Endothelial cell of umbilical vein (primary cell): Measurements from ENCODE around the gene TYSND1. TPM values are rescaled to one million over a fixed set of nuclear protein-coding genes. Genes with fewer than 3 reads are reported as not detected.

Experiments used
- BruUV-seq: library from RNA; stranded (reverse); fragments of 400-500 nt; replicated peaks from 2 replicates; lab custom pipeline; 2021; lab: Mats Ljungman, UMichigan
- CTCF ChIA-PET: fragments of 300-600, 350-600 bp; sonication (Branson Sonifier 250); formaldehyde crosslinking; loops from one replicate; lab custom pipeline; 2021; ENCODE audit warnings: antibody characterized with exemption, inconsistent platforms; lab: Charles Lee
- POLR2A ChIA-PET: fragments of 300-600, 350-600 bp; sonication (Branson Sonifier 250); formaldehyde crosslinking; loops from one replicate; lab custom pipeline; 2021; ENCODE audit warnings: antibody characterized with exemption, inconsistent platforms; lab: Charles Lee
- DNase-seq: peaks from one replicate; pipeline ENCODE4 v3.0.0-alpha.2; 2011; ENCODE audit warnings: low read depth, low spot score
- FAIRE-seq: peaks from 2 replicates; lab custom pipeline; 2011; peaks lifted over from hg19 to GRCh38; lab: Jason Lieb, UNC
- H2AFZ ChIP-seq: 2 replicates; pipeline ENCODE4 v1.6.0; 2012; ENCODE audit warnings: low read depth, low read length, control low read depth, inconsistent platforms
- H3K27ac ChIP-seq: 2 replicates; pipeline ENCODE4 v1.5.1; 2011; ENCODE audit warnings: low read depth, mild to moderate bottlenecking, control low read depth, low read length, moderate library complexity; ENCODE audit not compliant: insufficient read depth
- H3K27me3 ChIP-seq, 2 experiments: 2 replicates each; pipeline versions ENCODE4 v1.6.0 to v1.6.1; 2011; ENCODE audit warnings: low read length in 2 of 2, mixed read lengths in 1 of 2; ENCODE audit not compliant: control insufficient read depth in 2 of 2, insufficient read depth in 2 of 2
- H3K36me3 ChIP-seq, 2 experiments: 2 replicates in 1 of 2; 3 replicates in 1 of 2; pipeline ENCODE4 v1.5.1; 2011; ENCODE audit warnings: low read length in 2 of 2, mild to moderate bottlenecking in 1 of 2, moderate library complexity in 1 of 2; ENCODE audit not compliant: control insufficient read depth in 2 of 2, insufficient read depth in 2 of 2; ENCODE audit errors: extremely low read depth in 1 of 2
- H3K4me1 ChIP-seq: 3 replicates; pipeline ENCODE4 v1.5.1; 2011; ENCODE audit warnings: mild to moderate bottlenecking, low read length; ENCODE audit not compliant: control insufficient read depth, insufficient read depth; ENCODE audit errors: extremely low read depth
- H3K4me2 ChIP-seq: 2 replicates; pipeline ENCODE4 v1.6.1; 2011; ENCODE audit warnings: low read length, control low read depth, mixed read lengths; ENCODE audit not compliant: insufficient read depth
- H3K4me3 ChIP-seq, 3 experiments: fragments of 200-600 bp in 1 of 3; sonication (generic), shearing (Covaris generic) in 1 of 3; replicated peaks in 1 of 3; 2 replicates each; pipeline ENCODE4 v1.5.1; 2011 to 2016; ENCODE audit warnings: control low read depth in 3 of 3, low read length in 3 of 3, mild to moderate bottlenecking in 2 of 3, inconsistent platforms in 1 of 3, low read depth in 1 of 3, moderate library complexity in 1 of 3; ENCODE audit not compliant: insufficient read depth in 1 of 3
- H3K79me2 ChIP-seq: 2 replicates; pipeline ENCODE4 v1.6.0; 2012; ENCODE audit warnings: low read length, inconsistent platforms; ENCODE audit not compliant: control insufficient read depth, insufficient read depth
- H3K9ac ChIP-seq: replicated peaks from 2 replicates; pipeline ENCODE3; 2011; ENCODE audit warnings: low read length, control low read depth; ENCODE audit not compliant: insufficient read depth; ENCODE audit errors: extremely low read depth
- H3K9me1 ChIP-seq: replicated peaks from 3 replicates; pipeline ENCODE4 v1.6.0; 2011; ENCODE audit warnings: mild to moderate bottlenecking, low read length; ENCODE audit not compliant: control insufficient read depth, insufficient read depth; ENCODE audit errors: extremely low read depth
- H3K9me3 ChIP-seq: replicated peaks from 2 replicates; pipeline ENCODE4 v1.5.1; 2012; ENCODE audit warnings: low read length, inconsistent platforms; ENCODE audit not compliant: control insufficient read depth, insufficient read depth
- H4K20me1 ChIP-seq: replicated peaks from 2 replicates; pipeline ENCODE3; 2011; ENCODE audit warnings: mild to moderate bottlenecking, low read length; ENCODE audit not compliant: control insufficient read depth, insufficient read depth; ENCODE audit errors: extremely low read depth
- EZH2 ChIP-seq: IDR thresholded peaks from 2 replicates; pipeline ENCODE4 v1.6.1; 2012; ENCODE audit warnings: borderline replicate concordance, low read depth, mild to moderate bottlenecking, moderate library complexity, low read length, inconsistent platforms; ENCODE audit not compliant: severe bottlenecking
- FOS ChIP-seq: IDR thresholded peaks from 2 replicates; pipeline ENCODE4 v1.6.1; 2011; ENCODE audit warnings: mild to moderate bottlenecking, low read length, moderate library complexity, borderline replicate concordance; ENCODE audit not compliant: insufficient read depth
- GATA2 ChIP-seq: IDR thresholded peaks from 2 replicates; pipeline ENCODE4 v1.7.0; 2011; ENCODE audit warnings: low read depth, mild to moderate bottlenecking, moderate library complexity, mixed read lengths, low read length; ENCODE audit not compliant: insufficient read length, insufficient read depth
- JUN ChIP-seq: IDR thresholded peaks from 2 replicates; pipeline ENCODE4 v1.6.1; 2011; ENCODE audit warnings: borderline replicate concordance, low read depth; ENCODE audit not compliant: insufficient read length, insufficient read depth
- MYC ChIP-seq: IDR thresholded peaks from one replicate; pipeline ENCODE4 v1.6.1; 2011; ENCODE audit warnings: mild to moderate bottlenecking, low read depth, low read length
- POLR2A ChIP-seq: IDR thresholded peaks from 2 replicates; pipeline ENCODE4 v1.6.1; 2012; ENCODE audit warnings: low read depth, mild to moderate bottlenecking, control low read depth, low read length
- POLR2AphosphoS5 ChIP-seq: IDR thresholded peaks from 2 replicates; pipeline ENCODE4 v1.6.1; 2012; ENCODE audit warnings: low read depth, mild to moderate bottlenecking, control low read depth, low read length, moderate library complexity; ENCODE audit not compliant: insufficient read depth
- dilution Hi-C: fragments of 300-500 bp; cut with MboI; formaldehyde crosslinking; loops from one replicate; pipeline ENCODE4 v1.15.0; 2019; ENCODE audit warnings: low sequenced_read_pairs; ENCODE audit not compliant: extremely low pct_ligation_motif_present
- intact Hi-C: fragments of 100-400 bp; cut with micrococcal nuclease; formaldehyde crosslinking; loops from one replicate; pipeline ENCODE4 v1.10.0; 2022
- polyA plus RNA-seq, 4 experiments: library from polyadenylated mRNA; depleted of rRNA in 3 of 4; stranded (reverse) in 3 of 4; unstranded in 1 of 4; fragments of >200 nt; gene quantifications; 2 replicates each; pipeline versions ENCODE4 v1.2.1 to v1.2.3, GENCODE V29; 2011 to 2012; ENCODE audit warnings: missing spikeins in 1 of 4
- total RNA-seq: library from RNA; stranded (reverse); gene quantifications from 2 replicates; pipeline ENCODE4 v1.2.3, GENCODE V29; 2021
- TF ChIP-seq, protein P1 (sequence below): IDR thresholded peaks from 2 replicates; pipeline ENCODE4 v1.6.1; 2011; ENCODE audit not compliant: insufficient read depth, insufficient read length
- TF ChIP-seq, protein P2 (sequence below), 2 donors: IDR thresholded peaks; 1 replicate in 1 of 2; 2 replicates in 1 of 2; pipeline ENCODE4 v1.5.1; 2011; ENCODE audit warnings: low read length in 2 of 2, mild to moderate bottlenecking in 2 of 2, moderate library complexity in 2 of 2, control low read depth in 1 of 2, inconsistent platforms in 1 of 2, low read depth in 1 of 2; ENCODE audit not compliant: insufficient read depth in 1 of 2; ENCODE audit errors: extremely low read depth in 1 of 2

The TYSND1 gene
- total and polyA plus RNA-seq, 2 donors (not counting 3 experiments of a cell fraction or from before 2014, with no cell fraction given): 5.1 to 7.8 TPM

DNA sequence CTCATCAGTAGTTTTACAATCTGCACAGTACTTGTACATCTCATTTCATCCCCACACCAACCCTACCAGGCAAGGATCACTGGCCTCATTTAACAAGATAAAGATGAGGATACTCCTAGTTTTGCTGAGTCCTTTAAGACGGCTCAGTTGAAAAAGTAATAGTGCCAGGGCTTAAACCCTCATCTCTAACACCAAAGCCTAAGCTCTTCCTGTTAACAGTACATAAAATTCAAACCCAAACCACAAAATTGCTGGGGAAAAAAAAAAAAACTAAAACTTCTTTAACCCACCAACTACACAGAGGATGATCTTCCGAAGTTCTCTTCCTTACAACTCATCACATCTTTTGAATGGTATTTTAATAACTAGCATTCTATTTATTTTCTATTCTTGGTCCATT lies 22.5 kb upstream of the TYSND1 start:
- DNase-seq (no peak), FAIRE-seq (no peak)
- ChIA-PET POLR2A (no interaction called here), CTCF (interaction anchor here (1.0 to 1.1 kb wide), 2 partner anchors 23 to 41 kb away, joined by 3 to 9 read pairs; partner anchors contain the start of gene TYSND1)
- Histone ChIP-seq H3K4me2 (peak overlapping the region; percentile 94), H3K9me3 (no peaks in the 10 kb centered on the region), H3K4me1 (peaks cover 15% of the 10 kb centered on the region), H3K27me3 (no peaks in the 10 kb centered on the region), H3K9ac (peak overlapping the region; percentile 98), H3K27ac (no peak overlapping the region), H3K4me3 (peak overlapping the region in 2 of 3 experiments; percentile 85 to 96), H2AFZ (no peak overlapping the region), H3K36me3 (peaks cover 2 to 10% of the 10 kb centered on the region in 2 experiments), H4K20me1 (no peaks in the 10 kb centered on the region), H3K79me2 (peaks cover 61% of the 10 kb centered on the region), H3K9me1 (no peaks in the 10 kb centered on the region)
- no TSS peak for BruUV-seq
- dilution Hi-C loops (no loop called here), intact Hi-C loops (no loop called here)
- TF ChIP-seq FOS (no peak), GATA2 (no peak), POLR2AphosphoS5 (no peak), EZH2 (no peak), POLR2A (no peak), JUN (no peak), MYC (no peak)
- TF ChIP-seq, protein P1, sequence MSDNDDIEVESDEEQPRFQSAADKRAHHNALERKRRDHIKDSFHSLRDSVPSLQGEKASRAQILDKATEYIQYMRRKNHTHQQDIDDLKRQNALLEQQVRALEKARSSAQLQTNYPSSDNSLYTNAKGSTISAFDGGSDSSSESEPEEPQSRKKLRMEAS: no peak
- TF ChIP-seq, protein P2, sequence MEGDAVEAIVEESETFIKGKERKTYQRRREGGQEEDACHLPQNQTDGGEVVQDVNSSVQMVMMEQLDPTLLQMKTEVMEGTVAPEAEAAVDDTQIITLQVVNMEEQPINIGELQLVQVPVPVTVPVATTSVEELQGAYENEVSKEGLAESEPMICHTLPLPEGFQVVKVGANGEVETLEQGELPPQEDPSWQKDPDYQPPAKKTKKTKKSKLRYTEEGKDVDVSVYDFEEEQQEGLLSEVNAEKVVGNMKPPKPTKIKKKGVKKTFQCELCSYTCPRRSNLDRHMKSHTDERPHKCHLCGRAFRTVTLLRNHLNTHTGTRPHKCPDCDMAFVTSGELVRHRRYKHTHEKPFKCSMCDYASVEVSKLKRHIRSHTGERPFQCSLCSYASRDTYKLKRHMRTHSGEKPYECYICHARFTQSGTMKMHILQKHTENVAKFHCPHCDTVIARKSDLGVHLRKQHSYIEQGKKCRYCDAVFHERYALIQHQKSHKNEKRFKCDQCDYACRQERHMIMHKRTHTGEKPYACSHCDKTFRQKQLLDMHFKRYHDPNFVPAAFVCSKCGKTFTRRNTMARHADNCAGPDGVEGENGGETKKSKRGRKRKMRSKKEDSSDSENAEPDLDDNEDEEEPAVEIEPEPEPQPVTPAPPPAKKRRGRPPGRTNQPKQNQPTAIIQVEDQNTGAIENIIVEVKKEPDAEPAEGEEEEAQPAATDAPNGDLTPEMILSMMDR (IDR thresholded peaks at IDR 0.05; ENCODE audit: extremely low read depth in 1 of 2, insufficient read depth in 1 of 2, low read depth in 1 of 2, low read length in 2 of 2): no peak
